K562 (cell line): ENCODE data around the gene FMC1. TPM values are rescaled to one million over a fixed set of nuclear protein-coding genes. Genes with fewer than 3 reads are reported as not detected.
A peak's percentile ranks its signal among the peaks of the same experiment; 100 is the strongest.

Experiments
- GATA2 ChIP-seq: sonication (generic); formaldehyde crosslinking; IDR thresholded peaks from 2 replicates; pipeline ENCODE4 v1.4.0; 2020; ENCODE audit warnings: mild to moderate bottlenecking, missing genetic modification reagents
- NR2F6 ChIP-seq: fragments of 450-650 bp; formaldehyde crosslinking; IDR thresholded peaks from 2 replicates; pipeline ENCODE4 v1.4.0; 2020; ENCODE audit warnings: mild to moderate bottlenecking
- SP2 ChIP-seq: IDR thresholded peaks from 2 replicates; pipeline ENCODE4 v1.6.1; 2011; ENCODE audit warnings: mild to moderate bottlenecking, low read depth, low read length, moderate library complexity; ENCODE audit not compliant: poor library complexity, severe bottlenecking; ENCODE audit errors: extremely low read depth
- TOE1 ChIP-seq, 2 experiments: fragments of 450-650 bp in 1 of 2; sonication (generic) in 1 of 2; formaldehyde crosslinking in 1 of 2; IDR thresholded peaks; 2 replicates each; pipeline versions ENCODE4 v1.7.1 to v1.8.0; 2016 to 2022; ENCODE audit warnings: borderline replicate concordance in 2 of 2, mild to moderate bottlenecking in 2 of 2, antibody characterized with exemption in 1 of 2, inconsistent platforms in 1 of 2, low read depth in 1 of 2, missing genetic modification reagents in 1 of 2, moderate library complexity in 1 of 2
- ZNF174 ChIP-seq: fragments of 250-450 bp; sonication (Bioruptor Pico); IDR thresholded peaks from 2 replicates; pipeline ENCODE4 v1.4.0; 2020; ENCODE audit warnings: mild to moderate bottlenecking
- ZNF431 ChIP-seq: sonication (generic); formaldehyde crosslinking; IDR thresholded peaks from 2 replicates; pipeline ENCODE4 v1.8.0; 2022; ENCODE audit warnings: mild to moderate bottlenecking, missing genetic modification reagents
- ZNF75A ChIP-seq: fragments of 450-650 bp; formaldehyde crosslinking; IDR thresholded peaks from 2 replicates; pipeline ENCODE4 v1.4.0; 2020; ENCODE audit warnings: mild to moderate bottlenecking
- ZZZ3 ChIP-seq: fragments of 450-650 bp; IDR thresholded peaks from 2 replicates; pipeline ENCODE4 v1.6.1; 2016; ENCODE audit warnings: antibody characterized with exemption, mild to moderate bottlenecking, moderate library complexity
- polyA plus RNA-seq, 8 experiments: library from polyadenylated mRNA; depleted of rRNA in 4 of 8; stranded (reverse) in 5 of 8; unstranded in 3 of 8; fragments of >200 nt; fragmentation: Nextera tagmentation in 2 of 8; fragmentation: Illumina TruSeq in 1 of 8; extraction: Ambion mirVana in 2 of 8; extraction: Trizol in 1 of 8; gene quantifications; 2 replicates each; pipeline versions ENCODE4 v1.2.1 to v1.2.3, GENCODE V29; 2011 to 2014; ENCODE audit warnings: inconsistent platforms in 1 of 8, missing spikeins in 1 of 8
- total RNA-seq, 7 experiments: library from RNA; depleted of rRNA in 6 of 7; stranded (reverse); fragments of >200 nt in 6 of 7; fragmentation: Illumina TruSeq in 2 of 7; extraction: Trizol in 2 of 7; gene quantifications; 2 replicates each; pipeline versions ENCODE4 v1.2.1 to v1.2.3, GENCODE V29; 2011 to 2021; ENCODE audit warnings: low replicate concordance in 1 of 7
- TF ChIP-seq, protein P1 (sequence below): IDR thresholded peaks from 3 replicates; pipeline ENCODE4 v1.6.1; 2011; ENCODE audit warnings: borderline replicate concordance, mild to moderate bottlenecking, moderate library complexity; ENCODE audit not compliant: insufficient read length; ENCODE audit errors: extremely low read depth
- TF ChIP-seq, protein P2 (sequence below): fragments of 250-450 bp; sonication (Bioruptor Pico); IDR thresholded peaks from 2 replicates; pipeline ENCODE4 v1.5.0; 2022; ENCODE audit warnings: mild to moderate bottlenecking
- TF ChIP-seq, protein P3 (sequence below): sonication (generic); formaldehyde crosslinking; IDR thresholded peaks from 2 replicates; pipeline ENCODE4 v1.8.1; 2023; ENCODE audit warnings: missing genetic modification reagents, mild to moderate bottlenecking, borderline replicate concordance
- TF ChIP-seq, protein P4 (sequence below): fragments of 250-450 bp; sonication (Bioruptor Pico); IDR thresholded peaks from 2 replicates; pipeline ENCODE4 v1.8.0; 2021; ENCODE audit warnings: borderline replicate concordance, mild to moderate bottlenecking, moderate library complexity; ENCODE audit not compliant: poor library complexity, severe bottlenecking
- TF ChIP-seq, protein P5 (sequence below): fragments of 250-450 bp; sonication (Bioruptor Pico); IDR thresholded peaks from 2 replicates; pipeline ENCODE4 v1.5.0; 2021

FMC1 gene
- total and polyA plus RNA-seq, 9 of the 15 experiments (the other 6 are each of a cell fraction or from before 2014, with no cell fraction given): 14.0 to 116 (median 29.0) TPM

DNA sequence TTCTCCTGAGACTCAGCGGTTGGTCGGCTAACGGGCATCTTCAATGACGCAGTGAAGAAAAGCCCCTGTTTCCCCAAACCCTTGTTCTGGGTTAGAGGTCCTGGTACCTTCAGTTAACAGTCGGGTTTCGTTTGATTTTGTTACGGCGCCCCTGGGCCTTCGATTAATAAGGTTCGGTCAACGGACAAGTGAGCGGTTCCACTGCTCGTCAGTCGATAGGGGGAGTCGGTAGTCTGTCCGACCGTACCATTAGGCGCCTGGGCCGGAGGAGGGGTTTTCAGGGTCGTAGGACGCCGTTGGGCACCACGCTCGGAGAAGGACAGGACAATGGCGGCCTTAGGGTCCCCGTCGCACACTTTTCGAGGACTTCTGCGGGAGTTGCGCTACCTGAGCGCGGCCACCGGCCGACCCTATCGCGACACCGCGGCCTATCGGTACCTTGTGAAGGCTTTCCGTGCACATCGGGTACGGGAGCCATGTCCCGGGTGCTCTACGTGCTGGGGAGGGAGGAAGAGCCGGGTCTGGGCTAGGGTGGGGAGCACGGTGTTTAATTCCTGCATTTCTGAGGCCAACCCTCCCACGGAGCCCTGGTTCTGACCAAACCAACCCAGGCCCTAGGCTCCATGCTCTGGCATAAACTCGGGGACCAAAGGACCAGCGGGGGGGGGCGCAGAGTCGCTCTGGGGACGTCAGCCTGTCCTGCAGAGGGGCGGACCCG lies at the start of gene FMC1 (continued):
- TF ChIP-seq, protein P1, sequence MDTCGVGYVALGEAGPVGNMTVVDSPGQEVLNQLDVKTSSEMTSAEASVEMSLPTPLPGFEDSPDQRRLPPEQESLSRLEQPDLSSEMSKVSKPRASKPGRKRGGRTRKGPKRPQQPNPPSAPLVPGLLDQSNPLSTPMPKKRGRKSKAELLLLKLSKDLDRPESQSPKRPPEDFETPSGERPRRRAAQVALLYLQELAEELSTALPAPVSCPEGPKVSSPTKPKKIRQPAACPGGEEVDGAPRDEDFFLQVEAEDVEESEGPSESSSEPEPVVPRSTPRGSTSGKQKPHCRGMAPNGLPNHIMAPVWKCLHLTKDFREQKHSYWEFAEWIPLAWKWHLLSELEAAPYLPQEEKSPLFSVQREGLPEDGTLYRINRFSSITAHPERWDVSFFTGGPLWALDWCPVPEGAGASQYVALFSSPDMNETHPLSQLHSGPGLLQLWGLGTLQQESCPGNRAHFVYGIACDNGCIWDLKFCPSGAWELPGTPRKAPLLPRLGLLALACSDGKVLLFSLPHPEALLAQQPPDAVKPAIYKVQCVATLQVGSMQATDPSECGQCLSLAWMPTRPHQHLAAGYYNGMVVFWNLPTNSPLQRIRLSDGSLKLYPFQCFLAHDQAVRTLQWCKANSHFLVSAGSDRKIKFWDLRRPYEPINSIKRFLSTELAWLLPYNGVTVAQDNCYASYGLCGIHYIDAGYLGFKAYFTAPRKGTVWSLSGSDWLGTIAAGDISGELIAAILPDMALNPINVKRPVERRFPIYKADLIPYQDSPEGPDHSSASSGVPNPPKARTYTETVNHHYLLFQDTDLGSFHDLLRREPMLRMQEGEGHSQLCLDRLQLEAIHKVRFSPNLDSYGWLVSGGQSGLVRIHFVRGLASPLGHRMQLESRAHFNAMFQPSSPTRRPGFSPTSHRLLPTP: peak; percentile 31
- TF ChIP-seq, protein P2, sequence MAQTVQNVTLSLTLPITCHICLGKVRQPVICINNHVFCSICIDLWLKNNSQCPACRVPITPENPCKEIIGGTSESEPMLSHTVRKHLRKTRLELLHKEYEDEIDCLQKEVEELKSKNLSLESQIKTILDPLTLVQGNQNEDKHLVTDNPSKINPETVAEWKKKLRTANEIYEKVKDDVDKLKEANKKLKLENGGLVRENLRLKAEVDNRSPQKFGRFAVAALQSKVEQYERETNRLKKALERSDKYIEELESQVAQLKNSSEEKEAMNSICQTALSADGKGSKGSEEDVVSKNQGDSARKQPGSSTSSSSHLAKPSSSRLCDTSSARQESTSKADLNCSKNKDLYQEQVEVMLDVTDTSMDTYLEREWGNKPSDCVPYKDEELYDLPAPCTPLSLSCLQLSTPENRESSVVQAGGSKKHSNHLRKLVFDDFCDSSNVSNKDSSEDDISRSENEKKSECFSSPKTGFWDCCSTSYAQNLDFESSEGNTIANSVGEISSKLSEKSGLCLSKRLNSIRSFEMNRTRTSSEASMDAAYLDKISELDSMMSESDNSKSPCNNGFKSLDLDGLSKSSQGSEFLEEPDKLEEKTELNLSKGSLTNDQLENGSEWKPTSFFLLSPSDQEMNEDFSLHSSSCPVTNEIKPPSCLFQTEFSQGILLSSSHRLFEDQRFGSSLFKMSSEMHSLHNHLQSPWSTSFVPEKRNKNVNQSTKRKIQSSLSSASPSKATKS (CRISPR knock-in tag): no peak
- TF ChIP-seq NR2F6 (CRISPR knock-in tag) (no peak), SP2 (no peak), ZNF75A (CRISPR knock-in tag) (peak; percentile 63), ZNF174 (CRISPR knock-in tag) (no peak), GATA2 (CRISPR knock-in tag) (no peak), TOE1 (IDR thresholded peaks at IDR 0.05; ENCODE audit: borderline replicate concordance) (peak; percentile 91), TOE1 (CRISPR knock-in tag; IDR thresholded peaks at IDR 0.05; ENCODE audit: borderline replicate concordance, low read depth) (peak; percentile 80; the same call in 1 of the 2 replicates), ZNF431 (peak; percentile 70; the same call in 1 of the 2 replicates), ZZZ3 (peak; percentile 81)
- TF ChIP-seq, protein P3, sequence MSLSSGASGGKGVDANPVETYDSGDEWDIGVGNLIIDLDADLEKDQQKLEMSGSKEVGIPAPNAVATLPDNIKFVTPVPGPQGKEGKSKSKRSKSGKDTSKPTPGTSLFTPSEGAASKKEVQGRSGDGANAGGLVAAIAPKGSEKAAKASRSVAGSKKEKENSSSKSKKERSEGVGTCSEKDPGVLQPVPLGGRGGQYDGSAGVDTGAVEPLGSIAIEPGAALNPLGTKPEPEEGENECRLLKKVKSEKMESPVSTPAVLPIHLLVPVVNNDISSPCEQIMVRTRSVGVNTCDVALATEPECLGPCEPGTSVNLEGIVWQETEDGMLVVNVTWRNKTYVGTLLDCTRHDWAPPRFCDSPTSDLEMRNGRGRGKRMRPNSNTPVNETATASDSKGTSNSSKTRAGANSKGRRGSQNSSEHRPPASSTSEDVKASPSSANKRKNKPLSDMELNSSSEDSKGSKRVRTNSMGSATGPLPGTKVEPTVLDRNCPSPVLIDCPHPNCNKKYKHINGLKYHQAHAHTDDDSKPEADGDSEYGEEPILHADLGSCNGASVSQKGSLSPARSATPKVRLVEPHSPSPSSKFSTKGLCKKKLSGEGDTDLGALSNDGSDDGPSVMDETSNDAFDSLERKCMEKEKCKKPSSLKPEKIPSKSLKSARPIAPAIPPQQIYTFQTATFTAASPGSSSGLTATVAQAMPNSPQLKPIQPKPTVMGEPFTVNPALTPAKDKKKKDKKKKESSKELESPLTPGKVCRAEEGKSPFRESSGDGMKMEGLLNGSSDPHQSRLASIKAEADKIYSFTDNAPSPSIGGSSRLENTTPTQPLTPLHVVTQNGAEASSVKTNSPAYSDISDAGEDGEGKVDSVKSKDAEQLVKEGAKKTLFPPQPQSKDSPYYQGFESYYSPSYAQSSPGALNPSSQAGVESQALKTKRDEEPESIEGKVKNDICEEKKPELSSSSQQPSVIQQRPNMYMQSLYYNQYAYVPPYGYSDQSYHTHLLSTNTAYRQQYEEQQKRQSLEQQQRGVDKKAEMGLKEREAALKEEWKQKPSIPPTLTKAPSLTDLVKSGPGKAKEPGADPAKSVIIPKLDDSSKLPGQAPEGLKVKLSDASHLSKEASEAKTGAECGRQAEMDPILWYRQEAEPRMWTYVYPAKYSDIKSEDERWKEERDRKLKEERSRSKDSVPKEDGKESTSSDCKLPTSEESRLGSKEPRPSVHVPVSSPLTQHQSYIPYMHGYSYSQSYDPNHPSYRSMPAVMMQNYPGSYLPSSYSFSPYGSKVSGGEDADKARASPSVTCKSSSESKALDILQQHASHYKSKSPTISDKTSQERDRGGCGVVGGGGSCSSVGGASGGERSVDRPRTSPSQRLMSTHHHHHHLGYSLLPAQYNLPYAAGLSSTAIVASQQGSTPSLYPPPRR (CRISPR knock-in tag): peak; percentile 47
- TF ChIP-seq, protein P4, sequence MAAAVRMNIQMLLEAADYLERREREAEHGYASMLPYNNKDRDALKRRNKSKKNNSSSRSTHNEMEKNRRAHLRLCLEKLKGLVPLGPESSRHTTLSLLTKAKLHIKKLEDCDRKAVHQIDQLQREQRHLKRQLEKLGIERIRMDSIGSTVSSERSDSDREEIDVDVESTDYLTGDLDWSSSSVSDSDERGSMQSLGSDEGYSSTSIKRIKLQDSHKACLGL (CRISPR knock-in tag): no peak
- TF ChIP-seq, protein P5, sequence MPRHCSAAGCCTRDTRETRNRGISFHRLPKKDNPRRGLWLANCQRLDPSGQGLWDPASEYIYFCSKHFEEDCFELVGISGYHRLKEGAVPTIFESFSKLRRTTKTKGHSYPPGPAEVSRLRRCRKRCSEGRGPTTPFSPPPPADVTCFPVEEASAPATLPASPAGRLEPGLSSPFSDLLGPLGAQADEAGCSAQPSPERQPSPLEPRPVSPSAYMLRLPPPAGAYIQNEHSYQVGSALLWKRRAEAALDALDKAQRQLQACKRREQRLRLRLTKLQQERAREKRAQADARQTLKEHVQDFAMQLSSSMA (CRISPR knock-in tag): peak; percentile 87; the same call in 1 of the 2 replicates
